ENCODE results near the gene TM7SF2.
"Not testable (repeated sequence)": the region's sequence is repeated elsewhere in the genome, so short reads cannot be mapped to it uniquely, and the experiment has no call there.

The TM7SF2 gene

GRCh38 chr11:65115361-65116082 lies 3.9 kb downstream of the TM7SF2 start:
- no peak for DNase-seq (ENCODE audit: low spot score)

- no peak for DNase-seq (ENCODE audit: low spot score)
Observed at GRCh38 chr11:65116370-65117205, 4.9 kb downstream of the TM7SF2 start.

- DNase-seq (ENCODE audit: low spot score), result peak; percentile 91
Observed at GRCh38 chr11:65117206-65118096, 5.8 kb downstream of the TM7SF2 start, which contains the start of gene ZNHIT2. ZNHIT2 (minus strand) TSS chr11:65117701; CDS start chr11:65117653, 48 bp downstream.

GRCh38 chr11:65118097-65118837 lies 6.6 kb downstream of the TM7SF2 start:
- DNase-seq (ENCODE audit: low spot score), result no peak

GRCh38 chr11:65118891-65119669 lies 7.4 kb downstream of the TM7SF2 start:
- DNase-seq (ENCODE audit: low spot score), result not testable (repeated sequence)

GRCh38 chr11:65119670-65119995 lies 8.0 kb downstream of the TM7SF2 start:
- DNase-seq (ENCODE audit: low spot score), result no peak

- DNase-seq (ENCODE audit: low spot score), result no peak
Observed at GRCh38 chr11:65120831-65121230, 9.2 kb downstream of the TM7SF2 start.

- DNase-seq (ENCODE audit: low spot score), result no peak
Observed at GRCh38 chr11:65121447-65121864, 9.8 kb downstream of the TM7SF2 start.

- peak; percentile 96 for DNase-seq (ENCODE audit: low spot score)
Observed at GRCh38 chr11:65121865-65122696, 10.4 kb downstream of the TM7SF2 start, which contains the start of the genes FAU and MRPL49. FAU (minus strand) TSS chr11:65122134; CDS start chr11:65121813, 321 bp downstream. MRPL49 (plus strand) TSS chr11:65122321; CDS start chr11:65122347, 26 bp downstream.

GRCh38 chr11:65124480-65125196 lies 13.0 kb downstream of the TM7SF2 start:
- DNase-seq (ENCODE audit: low spot score), result no peak

- no peak for DNase-seq (ENCODE audit: low spot score)
Observed at GRCh38 chr11:65125197-65126056, 13.8 kb downstream of the TM7SF2 start.

- DNase-seq (ENCODE audit: low spot score), result no peak
Observed at GRCh38 chr11:65126624-65127274, 15.1 kb downstream of the TM7SF2 start.

- no peak for DNase-seq (ENCODE audit: low spot score)
Observed at GRCh38 chr11:65127473-65128181, 16.0 kb downstream of the TM7SF2 start.

- no peak for DNase-seq (ENCODE audit: low spot score)
Observed at GRCh38 chr11:65128182-65129145, 16.8 kb downstream of the TM7SF2 start.

GRCh38 chr11:65129649-65130441 lies 18.2 kb downstream of the TM7SF2 start:
- no peak for DNase-seq (ENCODE audit: low spot score)
